ENCODE measurements around the gene PLCB1. TPM values are rescaled to one million over a fixed set of nuclear protein-coding genes. Genes with fewer than 3 reads are reported as not detected.

The PLCB1 gene
- total RNA-seq, 1 donor from 2014 or later: 19.0 TPM

Other genes starting within 250 kb of the PLCB1 start
- 2.7 TPM for gene HAO1, start 191.8 kb upstream of the PLCB1 start, total RNA-seq
- 70.2 TPM for gene TMX4, start 112.5 kb upstream of the PLCB1 start, total RNA-seq

All from mucosa of gallbladder (tissue), 1 donor.